ENCODE measurements around the gene MOGAT3.

Gene MOGAT3

GRCh38 chr7:101172005-101172853 is 28.6 kb downstream of the MOGAT3 start:
- Histone ChIP-seq H3K9ac (no peak overlapping the region), H2AFZ (ENCODE audit: low read depth) (no peak overlapping the region), H4K20me1 (ENCODE audit: insufficient read depth) (no peaks in the 10 kb centered on the region), H3K4me3 (IDR thresholded peaks at IDR 0.05; ENCODE audit: insufficient read depth, low read depth, low read length) (no peak overlapping the region), H3K36me3 (ENCODE audit: insufficient read depth) (no peaks in the 10 kb centered on the region), H3K4me1 (ENCODE audit: low read depth, poor library complexity, severe bottlenecking) (peaks cover 7% of the 10 kb centered on the region), H3K27me3 (ENCODE audit: insufficient read depth, low read depth) (peaks cover 99% of the 10 kb centered on the region), H3K27ac (no peak overlapping the region), H3K79me2 (ENCODE audit: insufficient read depth, low read depth) (no peaks in the 10 kb centered on the region), H3K4me2 (no peak overlapping the region)
- TF ChIP-seq CTCF (conservative IDR thresholded peaks at IDR 0.05; ENCODE audit: low read depth, low read length): no peak

GRCh38 chr7:101171442-101171837 is 29.4 kb downstream of the MOGAT3 start:
- H3K36me3 ChIP-seq (ENCODE audit: insufficient read depth): no peaks in the 10 kb centered on the region
- H4K20me1 ChIP-seq (ENCODE audit: insufficient read depth): no peaks in the 10 kb centered on the region
- H3K4me3 ChIP-seq (IDR thresholded peaks at IDR 0.05; ENCODE audit: insufficient read depth, low read depth, low read length): no peak overlapping the region
- H3K9ac ChIP-seq: no peak overlapping the region
- no peak for TF ChIP-seq CTCF (conservative IDR thresholded peaks at IDR 0.05; ENCODE audit: low read depth, low read length)
- no peak overlapping the region for H3K27ac ChIP-seq
- H3K4me2 ChIP-seq: no peak overlapping the region
- no peaks in the 10 kb centered on the region for H3K79me2 ChIP-seq (ENCODE audit: insufficient read depth, low read depth)
- H3K27me3 ChIP-seq (ENCODE audit: insufficient read depth, low read depth): peaks cover 96% of the 10 kb centered on the region
- no peak overlapping the region for H2AFZ ChIP-seq (ENCODE audit: low read depth)
- peaks cover 7% of the 10 kb centered on the region for H3K4me1 ChIP-seq (ENCODE audit: low read depth, poor library complexity, severe bottlenecking)

GRCh38 chr7:101170617-101171441 is 30.0 kb downstream of the MOGAT3 start:
- Histone ChIP-seq H3K4me3 (IDR thresholded peaks at IDR 0.05; ENCODE audit: insufficient read depth, low read depth, low read length) (no peak overlapping the region), H3K27ac (no peak overlapping the region), H2AFZ (ENCODE audit: low read depth) (no peak overlapping the region), H3K27me3 (ENCODE audit: insufficient read depth, low read depth) (peaks cover 96% of the 10 kb centered on the region), H3K9ac (no peak overlapping the region), H3K36me3 (ENCODE audit: insufficient read depth) (no peaks in the 10 kb centered on the region), H3K79me2 (ENCODE audit: insufficient read depth, low read depth) (no peaks in the 10 kb centered on the region), H4K20me1 (ENCODE audit: insufficient read depth) (no peaks in the 10 kb centered on the region), H3K4me2 (no peak overlapping the region), H3K4me1 (ENCODE audit: low read depth, poor library complexity, severe bottlenecking) (peaks cover 9% of the 10 kb centered on the region)
- no peak for TF ChIP-seq CTCF (conservative IDR thresholded peaks at IDR 0.05; ENCODE audit: low read depth, low read length)

- H3K27me3 ChIP-seq (ENCODE audit: insufficient read depth, low read depth): peaks cover 89% of the 10 kb centered on the region
- peaks cover 15% of the 10 kb centered on the region for H3K4me1 ChIP-seq (ENCODE audit: low read depth, poor library complexity, severe bottlenecking)
- H3K79me2 ChIP-seq (ENCODE audit: insufficient read depth, low read depth): no peaks in the 10 kb centered on the region
- no peaks in the 10 kb centered on the region for H3K36me3 ChIP-seq (ENCODE audit: insufficient read depth)
- peak overlapping the region; percentile 18; the same call in 1 of the 2 replicates for H3K4me2 ChIP-seq
- no peak overlapping the region for H3K4me3 ChIP-seq (IDR thresholded peaks at IDR 0.05; ENCODE audit: insufficient read depth, low read depth, low read length)
- H2AFZ ChIP-seq (ENCODE audit: low read depth): peak overlapping the region; percentile 38; the same call in 1 of the 2 replicates
- no peaks in the 10 kb centered on the region for H4K20me1 ChIP-seq (ENCODE audit: insufficient read depth)
- no peak overlapping the region for H3K9ac ChIP-seq
- peak; percentile 89 for TF ChIP-seq CTCF (conservative IDR thresholded peaks at IDR 0.05; ENCODE audit: low read depth, low read length)
- H3K27ac ChIP-seq: no peak overlapping the region
Observed at GRCh38 chr7:101169838-101170551, 30.8 kb downstream of the MOGAT3 start.
